HCT116 (cell line): ENCODE measurements around the gene RHOD. TPM values are rescaled to one million over a fixed set of nuclear protein-coding genes. Genes with fewer than 3 reads are reported as not detected.

ENCODE experiments used
- ATAC-seq: fragments of 200-7000 bp; cut with Tn5 transposase; 2 replicates; pipeline ENCODE4 v1.9.1; 2020; ENCODE audit warnings: mild to moderate bottlenecking, moderate library complexity
- BruUV-seq: library from RNA; stranded (reverse); fragments of 400-500 nt; replicated peaks from 2 replicates; lab custom pipeline; 2021; lab: Mats Ljungman, UMichigan
- CTCF ChIA-PET: fragments of 300-600 bp; sonication (Branson Sonifier 250); formaldehyde crosslinking; loops from one replicate; lab custom pipeline; 2021; ENCODE audit warnings: antibody characterized with exemption; lab: Charles Lee
- POLR2A ChIA-PET: fragments of 300-600, 350-600 bp; sonication (Branson Sonifier 250); formaldehyde crosslinking; loops from one replicate; lab custom pipeline; 2021; ENCODE audit warnings: antibody characterized with exemption; lab: Charles Lee
- RAD21 ChIA-PET, 2 experiments: fragments of 300-600 bp; sonication (Branson Sonifier 250); formaldehyde crosslinking; loops; one replicate each; lab custom pipeline; 2023; ENCODE audit warnings: low total read pairs in 2 of 2; ENCODE audit not compliant: uncharacterized antibody in 2 of 2, unreplicated experiment in 2 of 2, low non-redundant PET in 1 of 2; lab: Charles Lee
- DNase-seq: peaks from one replicate; pipeline ENCODE4 v3.0.0-alpha.2; 2010; ENCODE audit warnings: low read depth, low spot score
- H2AFZ ChIP-seq: fragments of 200-600 bp; shearing (Covaris generic), sonication (generic); 2 replicates; pipeline ENCODE4 v1.6.1; 2017; ENCODE audit warnings: low read depth, mixed run types, mixed read lengths, antibody characterized with exemption, low read length; ENCODE audit not compliant: poor library complexity, severe bottlenecking
- H3K27ac ChIP-seq: 2 replicates; pipeline ENCODE4 v1.5.1; 2012; ENCODE audit warnings: low read depth, low read length
- H3K27me3 ChIP-seq: fragments of 200-600 bp; sonication (generic); 2 replicates; pipeline ENCODE4 v1.6.1; 2016; ENCODE audit warnings: mixed run types, low read length, mixed read lengths; ENCODE audit not compliant: insufficient read depth
- H3K36me3 ChIP-seq, 2 experiments: fragments of 200-500 bp in 1 of 2; fragments of 200-600 bp in 1 of 2; sonication (Bioruptor generic) in 1 of 2; sonication (generic) in 1 of 2; 2 replicates each; pipeline versions ENCODE4 v1.5.1 to v1.6.1; 2014 to 2016; ENCODE audit warnings: low read length in 2 of 2, inconsistent platforms in 1 of 2, mixed read lengths in 1 of 2, mixed run types in 1 of 2; ENCODE audit not compliant: insufficient read depth in 2 of 2, control insufficient read depth in 1 of 2
- H3K4me1 ChIP-seq, 2 experiments: fragments of 200-600 bp in 1 of 2; sonication (generic) in 1 of 2; 2 replicates each; pipeline versions ENCODE4 v1.5.1 to v1.6.1; 2012 to 2017; ENCODE audit warnings: low read length in 2 of 2, inconsistent platforms in 1 of 2, mild to moderate bottlenecking in 1 of 2, mixed read lengths in 1 of 2, mixed run types in 1 of 2, moderate library complexity in 1 of 2; ENCODE audit not compliant: insufficient read depth in 2 of 2, control insufficient read depth in 1 of 2
- H3K4me2 ChIP-seq: fragments of 200-600 bp; sonication (generic); 2 replicates; pipeline ENCODE4 v1.6.1; 2017; ENCODE audit warnings: mixed run types, low read length, mixed read lengths
- H3K4me3 ChIP-seq, 2 experiments: fragments of 200-600 bp in 1 of 2; sonication (generic) in 1 of 2; replicated peaks in 1 of 2; 2 replicates each; pipeline ENCODE4 v1.5.1; 2011 to 2016; ENCODE audit warnings: low read length in 2 of 2, control low read depth in 1 of 2, low read depth in 1 of 2, mild to moderate bottlenecking in 1 of 2, mixed read lengths in 1 of 2, mixed run types in 1 of 2
- H3K79me2 ChIP-seq: fragments of 200-600 bp; sonication (generic); 2 replicates; pipeline ENCODE4 v1.6.1; 2017; ENCODE audit warnings: mild to moderate bottlenecking, mixed run types, low read length, moderate library complexity, mixed read lengths; ENCODE audit not compliant: insufficient read depth
- H3K9ac ChIP-seq: fragments of 200-600 bp; sonication (generic); 2 replicates; pipeline ENCODE4 v1.6.1; 2016; ENCODE audit warnings: low read length, mixed read lengths
- H3K9me2 ChIP-seq: fragments of 200-600 bp; sonication (generic), shearing (Covaris generic); 2 replicates; pipeline ENCODE4 v1.6.1; 2017; ENCODE audit warnings: mixed run types, mild to moderate bottlenecking, moderate library complexity; ENCODE audit not compliant: insufficient read depth
- H3K9me3 ChIP-seq, 2 experiments: fragments of 200-500 bp in 1 of 2; fragments of 200-600 bp in 1 of 2; sonication (Bioruptor generic) in 1 of 2; sonication (generic) in 1 of 2; 2 replicates each; pipeline ENCODE4 v1.6.1; 2014 to 2017; ENCODE audit warnings: low read length in 2 of 2, mixed read lengths in 2 of 2, inconsistent platforms in 1 of 2, low read depth in 1 of 2, mild to moderate bottlenecking in 1 of 2, mixed run types in 1 of 2, moderate library complexity in 1 of 2; ENCODE audit not compliant: control insufficient read depth in 1 of 2, insufficient read depth in 1 of 2
- H4K20me1 ChIP-seq: fragments of 200-600 bp; sonication (generic), shearing (Covaris generic); 2 replicates; pipeline ENCODE4 v1.6.1; 2017; ENCODE audit warnings: mixed run types, mild to moderate bottlenecking, moderate library complexity; ENCODE audit not compliant: insufficient read depth
- CEBPB ChIP-seq: IDR thresholded peaks from 2 replicates; pipeline ENCODE4 v1.6.1; 2012; ENCODE audit warnings: low read depth
- EZH2 ChIP-seq: fragments of 200-600 bp; sonication (generic); IDR thresholded peaks from 2 replicates; pipeline ENCODE4 v1.6.1; 2017; ENCODE audit warnings: antibody characterized with exemption, mixed run types
- JUND ChIP-seq: IDR thresholded peaks from 2 replicates; pipeline ENCODE4 v1.6.1; 2012
- RAD21 ChIP-seq: IDR thresholded peaks from 2 replicates; pipeline ENCODE4 v1.6.1; 2012; ENCODE audit warnings: low read depth, mild to moderate bottlenecking
- SIN3A ChIP-seq: IDR thresholded peaks from 2 replicates; pipeline ENCODE4 v1.6.1; 2012; ENCODE audit warnings: low read depth
- SRF ChIP-seq: IDR thresholded peaks from 2 replicates; pipeline ENCODE4 v1.6.1; 2012; ENCODE audit warnings: low read depth
- TCF7L2 ChIP-seq: IDR thresholded peaks from 2 replicates; pipeline ENCODE4 v1.7.0; 2011; ENCODE audit warnings: borderline replicate concordance, inconsistent platforms; ENCODE audit not compliant: insufficient read depth, insufficient read length; ENCODE audit errors: extremely low read depth
- ZFX ChIP-seq: fragments of 450-650 bp; IDR thresholded peaks from 2 replicates; pipeline ENCODE4 v1.6.1; 2017
- intact Hi-C: fragments of 100-400 bp; cut with micrococcal nuclease; formaldehyde crosslinking; loops from 2 replicates; pipeline ENCODE4 v1.10.0; 2022
- total RNA-seq: library from RNA; stranded (reverse); gene quantifications from one replicate; pipeline ENCODE4 v1.2.1, GENCODE V29; 2021; ENCODE audit not compliant: unreplicated experiment
- TF ChIP-seq, protein P1 (sequence below), 3 experiments: fragments of 200-600 bp in 1 of 3; sonication (generic) in 1 of 3; IDR thresholded peaks in 2 of 3; conservative IDR thresholded peaks in 1 of 3; 2 replicates each; pipeline ENCODE4 v1.5.1; 2012 to 2017; ENCODE audit warnings: low read depth in 2 of 3, low read length in 2 of 3, antibody characterized with exemption in 1 of 3, borderline replicate concordance in 1 of 3, control low read depth in 1 of 3, mild to moderate bottlenecking in 1 of 3, mixed read lengths in 1 of 3, mixed run types in 1 of 3, moderate library complexity in 1 of 3; ENCODE audit not compliant: insufficient read depth in 1 of 3
- TF ChIP-seq, protein P2 (sequence below): IDR thresholded peaks from 2 replicates; pipeline ENCODE4 v1.6.1; 2012

RHOD gene
- total RNA-seq, 1 experiment from 2014 or later: 42.0 TPM

- Histone ChIP-seq H3K9me3 (no peaks in the 10 kb centered on the region), H3K36me3 (no peaks in the 10 kb centered on the region), H3K4me2 (no peak overlapping the region), H3K4me1 (peaks cover 5% of the 10 kb centered on the region in 2 experiments; a peak in 2 of 4 replicates), H3K27me3 (no peaks in the 10 kb centered on the region), H3K9me2 (no peaks in the 10 kb centered on the region), H2AFZ (no peak overlapping the region), H3K4me3 (no peak overlapping the region), H3K9ac (no peak overlapping the region), H3K79me2 (no peaks in the 10 kb centered on the region), H3K27ac (no peak overlapping the region), H4K20me1 (no peaks in the 10 kb centered on the region)
- ATAC-seq (no peak), DNase-seq (no peak)
- ChIA-PET POLR2A (no interaction called here), RAD21 (no interaction called here), CTCF (no interaction called here)
- TF ChIP-seq, protein P1, sequence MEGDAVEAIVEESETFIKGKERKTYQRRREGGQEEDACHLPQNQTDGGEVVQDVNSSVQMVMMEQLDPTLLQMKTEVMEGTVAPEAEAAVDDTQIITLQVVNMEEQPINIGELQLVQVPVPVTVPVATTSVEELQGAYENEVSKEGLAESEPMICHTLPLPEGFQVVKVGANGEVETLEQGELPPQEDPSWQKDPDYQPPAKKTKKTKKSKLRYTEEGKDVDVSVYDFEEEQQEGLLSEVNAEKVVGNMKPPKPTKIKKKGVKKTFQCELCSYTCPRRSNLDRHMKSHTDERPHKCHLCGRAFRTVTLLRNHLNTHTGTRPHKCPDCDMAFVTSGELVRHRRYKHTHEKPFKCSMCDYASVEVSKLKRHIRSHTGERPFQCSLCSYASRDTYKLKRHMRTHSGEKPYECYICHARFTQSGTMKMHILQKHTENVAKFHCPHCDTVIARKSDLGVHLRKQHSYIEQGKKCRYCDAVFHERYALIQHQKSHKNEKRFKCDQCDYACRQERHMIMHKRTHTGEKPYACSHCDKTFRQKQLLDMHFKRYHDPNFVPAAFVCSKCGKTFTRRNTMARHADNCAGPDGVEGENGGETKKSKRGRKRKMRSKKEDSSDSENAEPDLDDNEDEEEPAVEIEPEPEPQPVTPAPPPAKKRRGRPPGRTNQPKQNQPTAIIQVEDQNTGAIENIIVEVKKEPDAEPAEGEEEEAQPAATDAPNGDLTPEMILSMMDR (IDR thresholded peaks at IDR 0.05 in 2 of 3, conservative IDR thresholded peaks at IDR 0.05 in 1 of 3; ENCODE audit: borderline replicate concordance in 1 of 3, insufficient read depth in 1 of 3, low read depth in 2 of 3, low read length in 2 of 3): no peak
- TF ChIP-seq ZFX (no peak), EZH2 (no peak), SRF (no peak), SIN3A (no peak), CEBPB (no peak), TCF7L2 (no peak), RAD21 (no peak), JUND (no peak)
- TF ChIP-seq, protein P2, sequence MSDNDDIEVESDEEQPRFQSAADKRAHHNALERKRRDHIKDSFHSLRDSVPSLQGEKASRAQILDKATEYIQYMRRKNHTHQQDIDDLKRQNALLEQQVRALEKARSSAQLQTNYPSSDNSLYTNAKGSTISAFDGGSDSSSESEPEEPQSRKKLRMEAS: no peak
- no TSS peak for BruUV-seq
- intact Hi-C loops: no loop called here
Observed at GRCh38 chr11:67098799-67099429, 42.3 kb downstream of the RHOD start.
